HG03039 (cell line): Measurements from ENCODE around the gene CHST5.

Experiments
- ATAC-seq: cut with Tn5 transposase; IDR thresholded peaks from one replicate; pipeline ENCODE4 v1.9.1; 2021; ENCODE audit warnings: mild to moderate bottlenecking, moderate library complexity; ENCODE audit not compliant: unreplicated experiment

CHST5 gene

GRCh38 chr16:75535901-75536300 is at the start of gene CHST5:
Gene CHST5 (minus strand): TSS chr16:75536108. CDS start chr16:75530384, 5,724 bp downstream.
- no peak for ATAC-seq

GRCh38 chr16:75584108-75584507 is 48.2 kb upstream of the CHST5 start:
- no peak for ATAC-seq

- no peak for ATAC-seq
Measured at GRCh38 chr16:75579281-75579834, 43.5 kb upstream of the CHST5 start.

GRCh38 chr16:75578725-75579124 is 42.8 kb upstream of the CHST5 start:
- no peak for ATAC-seq

GRCh38 chr16:75578212-75578611 is 42.3 kb upstream of the CHST5 start:
- no peak for ATAC-seq

- peak; percentile 47 for ATAC-seq
Measured at GRCh38 chr16:75576384-75576811, 40.5 kb upstream of the CHST5 start.

- no peak for ATAC-seq
Measured at GRCh38 chr16:75575958-75576357, 40.0 kb upstream of the CHST5 start.

GRCh38 chr16:75573955-75574354 is 38.0 kb upstream of the CHST5 start:
- ATAC-seq, result no peak

GRCh38 chr16:75572864-75573542 is 37.1 kb upstream of the CHST5 start:
- no peak for ATAC-seq

GRCh38 chr16:75570396-75571065 is 34.6 kb upstream of the CHST5 start:
- no peak for ATAC-seq

- no peak for ATAC-seq
Measured at GRCh38 chr16:75567911-75568310, 32.0 kb upstream of the CHST5 start.

- ATAC-seq, result peak; percentile 6
Measured at GRCh38 chr16:75566758-75567255, 30.9 kb upstream of the CHST5 start.

- peak; percentile 62 for ATAC-seq
Measured at GRCh38 chr16:75566040-75566757, 30.3 kb upstream of the CHST5 start, which contains the start of gene GABARAPL2. Gene GABARAPL2 (plus strand): TSS chr16:75566379. CDS start chr16:75566487, 108 bp downstream.

- ATAC-seq, result no peak
Measured at GRCh38 chr16:75565640-75566039, 29.7 kb upstream of the CHST5 start.

- ATAC-seq, result no peak
Measured at GRCh38 chr16:75559564-75560372, 23.9 kb upstream of the CHST5 start.

GRCh38 chr16:75558846-75559401 is 23.0 kb upstream of the CHST5 start:
- ATAC-seq, result no peak

- no peak for ATAC-seq
Measured at GRCh38 chr16:75556431-75556950, 20.6 kb upstream of the CHST5 start.

- peak; percentile 95 for ATAC-seq
Measured at GRCh38 chr16:75555707-75556430, 20.0 kb upstream of the CHST5 start, which contains the start of gene TMEM231. Gene TMEM231 (minus strand): TSS chr16:75556252. CDS start chr16:75556209, 43 bp downstream.

- peak; percentile 26 for ATAC-seq
Measured at GRCh38 chr16:75555213-75555706, 19.4 kb upstream of the CHST5 start.
